Activated CD8-positive, alpha-beta T cell treated with anti-CD3 and anti-CD28 coated beads for 36 hours (primary cell): ENCODE data around the gene CLEC16A. TPM values are rescaled to one million over a fixed set of nuclear protein-coding genes. Genes with fewer than 3 reads are reported as not detected.

Source experiments
- ATAC-seq: fragments of 200-7000 bp; cut with Tn5 transposase; one replicate; pipeline ENCODE4 v1.10.0; 2021; ENCODE audit warnings: mild to moderate bottlenecking, moderate library complexity
- CTCF ChIA-PET: fragments of 350-600 bp; sonication (Branson Sonifier 250); formaldehyde crosslinking; loops from one replicate; lab custom pipeline; 2021; ENCODE audit warnings: antibody characterized with exemption; lab: Charles Lee
- POLR2A ChIA-PET: fragments of 350-600 bp; sonication (Branson Sonifier 250); formaldehyde crosslinking; loops from one replicate; lab custom pipeline; 2021; ENCODE audit warnings: antibody characterized with exemption; lab: Charles Lee
- DNase-seq: peaks from one replicate; pipeline ENCODE4 v3.0.0-alpha.2; 2020
- H3K27ac Mint-ChIP-seq: one replicate; pipeline ENCODE4 v1.8.0; 2021; ENCODE audit warnings: mild to moderate bottlenecking, mixed read lengths
- H3K27me3 Mint-ChIP-seq: one replicate; pipeline ENCODE4 v1.8.0; 2021; ENCODE audit warnings: mixed read lengths
- H3K36me3 Mint-ChIP-seq: one replicate; pipeline ENCODE4 v1.8.0; 2021; ENCODE audit warnings: low read depth, mixed read lengths
- H3K4me1 Mint-ChIP-seq: one replicate; pipeline ENCODE4 v1.8.0; 2021; ENCODE audit warnings: low read depth, mixed read lengths
- H3K4me3 Mint-ChIP-seq: one replicate; pipeline ENCODE4 v1.8.0; 2021; ENCODE audit warnings: mild to moderate bottlenecking, moderate library complexity, mixed read lengths
- H3K9me3 Mint-ChIP-seq: one replicate; pipeline ENCODE4 v1.8.0; 2021; ENCODE audit warnings: mixed read lengths
- CTCF ChIP-seq: fragments of 200-600 bp; IDR thresholded peaks from one replicate; pipeline ENCODE4 v1.8.0; 2022; ENCODE audit warnings: antibody characterized with exemption, mild to moderate bottlenecking
- intact Hi-C: fragments of 100-400 bp; cut with micrococcal nuclease; formaldehyde crosslinking; loops from one replicate; pipeline ENCODE4 v1.10.0; 2022
- total RNA-seq, 2 experiments: library from RNA; stranded (reverse); gene quantifications; one replicate each; pipeline ENCODE4 v1.2.3, GENCODE V29; 2021

CLEC16A gene
- total RNA-seq, 2 experiments from 2014 or later = 20.4 to 21.7 TPM

DNA sequence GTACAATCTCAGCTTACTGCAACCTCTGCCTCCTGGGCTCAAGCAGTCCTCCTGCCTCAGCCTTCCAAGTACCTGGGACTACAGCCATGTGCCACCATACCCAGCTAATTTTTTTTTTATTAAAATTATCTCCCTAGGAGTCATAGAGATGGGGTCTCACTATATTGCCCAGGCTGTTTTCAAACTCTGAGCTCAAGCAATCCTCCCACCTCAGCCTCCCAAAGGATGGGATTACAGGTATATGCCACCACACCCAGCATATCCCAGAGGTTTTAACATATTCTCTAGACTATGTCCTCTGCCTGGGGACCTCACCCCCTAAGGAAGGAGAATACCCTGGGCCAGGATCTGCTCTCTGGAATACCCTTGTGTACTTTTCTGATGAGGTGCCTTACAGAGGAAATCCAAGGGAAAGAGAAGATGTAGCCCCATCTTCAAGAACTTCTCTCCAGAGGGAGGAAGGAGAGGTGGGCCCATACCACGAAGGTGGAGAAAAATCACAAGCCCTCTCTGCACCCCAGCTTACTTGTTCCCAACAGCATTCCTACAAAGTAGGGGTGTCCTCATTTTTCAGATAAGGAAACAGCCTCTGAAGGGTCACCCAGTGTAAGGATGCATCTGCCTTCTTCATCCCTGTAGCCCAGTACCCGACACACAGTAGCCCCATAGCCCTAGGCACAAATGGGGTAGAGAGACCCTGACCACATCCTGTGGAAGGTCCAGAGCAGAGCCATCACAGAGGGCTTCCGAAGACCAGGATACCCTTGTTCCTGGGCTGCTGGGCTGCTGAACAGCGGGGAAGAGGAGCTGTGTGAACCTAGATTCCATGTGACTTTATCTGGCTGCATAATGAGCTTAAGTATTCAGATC is 160.0 kb downstream of the CLEC16A start:
- H3K27me3 Mint-ChIP-seq = no peaks in the 10 kb centered on the region
- H3K4me3 Mint-ChIP-seq = peak overlapping the region; percentile 11

DNA sequence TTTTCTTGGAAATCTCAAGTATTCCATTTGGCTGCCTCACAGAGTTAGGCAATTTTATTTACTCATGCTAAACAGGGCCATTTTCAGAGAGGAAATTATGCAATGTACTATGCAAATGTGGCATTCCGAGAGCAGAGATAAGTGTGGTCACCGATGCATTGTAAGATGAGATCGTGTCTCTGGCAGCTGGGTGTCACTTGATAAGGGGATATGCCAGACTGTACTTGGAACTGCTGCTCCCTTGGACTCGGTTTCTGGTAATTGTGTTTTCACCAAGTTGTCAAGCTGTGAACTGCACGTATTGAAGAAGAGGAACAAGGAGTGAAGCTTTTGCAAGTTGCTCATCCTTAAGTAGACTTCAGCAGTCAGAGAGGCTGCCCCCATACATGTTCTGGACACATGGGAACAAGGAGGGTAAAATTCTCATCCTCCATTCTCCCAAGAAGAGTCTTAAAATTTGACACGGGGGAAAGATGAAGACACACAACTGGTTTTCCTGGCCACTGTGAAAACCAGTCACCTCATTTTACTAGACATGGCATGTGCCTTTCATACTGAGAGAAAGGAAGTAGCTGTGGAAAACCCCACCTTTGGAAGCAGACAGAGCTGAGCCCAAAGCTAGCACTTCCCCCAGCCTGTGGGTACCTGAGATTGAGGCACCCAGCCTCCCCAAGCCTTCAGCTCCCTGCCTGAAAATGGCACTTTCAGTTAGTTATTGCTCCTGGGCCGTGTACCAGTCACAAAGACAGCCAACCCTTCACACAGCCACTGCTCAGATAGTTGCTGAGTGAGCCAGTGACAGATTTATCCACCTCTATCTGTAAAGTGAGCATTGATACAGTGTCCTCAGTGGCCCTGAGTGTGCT is 160.9 kb downstream of the CLEC16A start:
- H3K4me1 Mint-ChIP-seq = peaks cover 61% of the 10 kb centered on the region
- CTCF ChIA-PET = interaction anchor here (0.9 to 2.7 kb wide), 13 partner anchors 9 to 152 kb away, joined by 3 to 11 read pairs (median 3); no protein-coding TSS in a partner anchor
- intact Hi-C loops = no loop called here
- POLR2A ChIA-PET = interaction anchor here (0.8 to 4.6 kb wide), 16 partner anchors 8 to 149 kb away, joined by 3 to 40 read pairs (median 4); partner anchors contain the start of gene SOCS1
- peak; percentile 61 for DNase-seq
- peaks cover 14% of the 10 kb centered on the region for H3K36me3 Mint-ChIP-seq
- no peaks in the 10 kb centered on the region for H3K9me3 Mint-ChIP-seq
- no peak for TF ChIP-seq CTCF
- ATAC-seq = peak; percentile 66
- H3K4me3 Mint-ChIP-seq = peak overlapping the region; percentile 11
- no peaks in the 10 kb centered on the region for H3K27me3 Mint-ChIP-seq
- peak overlapping the region; percentile 89 for H3K27ac Mint-ChIP-seq

More for the DNA sequence above, 160.0 kb downstream of the CLEC16A start:
- Mint-ChIP-seq H3K4me1 (peaks cover 67% of the 10 kb centered on the region), H3K36me3 (peaks cover 13% of the 10 kb centered on the region), H3K9me3 (no peaks in the 10 kb centered on the region), H3K27ac (peak overlapping the region; percentile 89)
- intact Hi-C loops = no loop called here
- ChIA-PET POLR2A (interaction anchor here (0.8 to 4.6 kb wide), 15 partner anchors 9 to 150 kb away, joined by 3 to 40 read pairs (median 4); partner anchors contain the start of gene SOCS1), CTCF (interaction anchor here (1.1 to 2.7 kb wide), 11 partner anchors 9 to 153 kb away, joined by 3 to 11 read pairs (median 4); no protein-coding TSS in a partner anchor)
- DNase-seq = no peak
- no peak for TF ChIP-seq CTCF
- no peak for ATAC-seq

DNA sequence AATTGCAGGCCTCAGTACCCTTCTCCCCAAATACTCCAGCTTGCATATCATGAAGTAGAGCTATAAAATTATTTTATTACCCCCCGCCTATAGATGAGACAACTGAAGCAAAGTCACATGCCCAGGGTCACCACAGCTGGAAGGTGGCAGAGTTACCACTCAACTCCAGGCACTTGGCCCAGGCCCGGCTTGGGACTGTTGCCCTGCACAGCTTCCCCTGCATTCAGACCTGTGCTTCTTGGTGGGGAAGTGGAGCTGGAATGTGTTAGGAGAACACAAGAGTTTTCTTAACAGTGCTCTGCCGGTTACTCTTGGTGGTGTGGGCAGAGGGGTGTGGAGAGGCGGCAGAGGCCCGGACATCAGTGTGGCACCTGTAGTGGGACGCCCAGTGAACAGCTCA is 162.4 kb downstream of the CLEC16A start:
- peaks cover 24% of the 10 kb centered on the region for H3K36me3 Mint-ChIP-seq
- TF ChIP-seq CTCF = no peak
- CTCF ChIA-PET = interaction anchor here (1.0 to 2.7 kb wide), 5 partner anchors 12 to 142 kb away, joined by 3 to 11 read pairs (median 3); no protein-coding TSS in a partner anchor
- no peak overlapping the region for H3K4me3 Mint-ChIP-seq
- ATAC-seq (no peak), DNase-seq (no peak)
- no peaks in the 10 kb centered on the region for H3K27me3 Mint-ChIP-seq
- peaks cover 8% of the 10 kb centered on the region for H3K9me3 Mint-ChIP-seq
- H3K4me1 Mint-ChIP-seq = peaks cover 53% of the 10 kb centered on the region
- H3K27ac Mint-ChIP-seq = peak overlapping the region; percentile 42
- POLR2A ChIA-PET = interaction anchor here (0.6 to 4.6 kb wide), 2 partner anchors 11 to 147 kb away, joined by 3 to 40 read pairs; partner anchors contain the start of gene SOCS1
- intact Hi-C loops = no loop called here

- DNase-seq (no peak), ATAC-seq (no peak)
- no peak overlapping the region for H3K4me3 Mint-ChIP-seq
- POLR2A ChIA-PET = interaction anchor here (0.6 to 4.6 kb wide), 3 partner anchors 14 to 416 kb away, joined by 3 to 40 read pairs (median 3); partner anchors contain the start of gene SOCS1
- CTCF ChIA-PET = interaction anchor here (1.2 to 2.7 kb wide), 2 partner anchors 26 to 143 kb away, joined by 3 to 8 read pairs; no protein-coding TSS in a partner anchor
- peaks cover 49% of the 10 kb centered on the region for H3K4me1 Mint-ChIP-seq
- H3K9me3 Mint-ChIP-seq = peaks cover 10% of the 10 kb centered on the region
- peaks cover 26% of the 10 kb centered on the region for H3K36me3 Mint-ChIP-seq
- H3K27ac Mint-ChIP-seq = no peak overlapping the region
- H3K27me3 Mint-ChIP-seq = no peaks in the 10 kb centered on the region
- TF ChIP-seq CTCF = no peak
- intact Hi-C loops = no loop called here
These were observed 163.6 kb downstream of the CLEC16A start for GRCh38 chr16:11107780-11108465.
